HG03378 (cell line): ENCODE data around the gene ATP2B2.

Experiments used
- ATAC-seq: cut with Tn5 transposase; IDR thresholded peaks from one replicate; pipeline ENCODE4 v1.9.1; 2021; ENCODE audit warnings: mild to moderate bottlenecking, moderate library complexity; ENCODE audit not compliant: unreplicated experiment

The ATP2B2 gene

DNA sequence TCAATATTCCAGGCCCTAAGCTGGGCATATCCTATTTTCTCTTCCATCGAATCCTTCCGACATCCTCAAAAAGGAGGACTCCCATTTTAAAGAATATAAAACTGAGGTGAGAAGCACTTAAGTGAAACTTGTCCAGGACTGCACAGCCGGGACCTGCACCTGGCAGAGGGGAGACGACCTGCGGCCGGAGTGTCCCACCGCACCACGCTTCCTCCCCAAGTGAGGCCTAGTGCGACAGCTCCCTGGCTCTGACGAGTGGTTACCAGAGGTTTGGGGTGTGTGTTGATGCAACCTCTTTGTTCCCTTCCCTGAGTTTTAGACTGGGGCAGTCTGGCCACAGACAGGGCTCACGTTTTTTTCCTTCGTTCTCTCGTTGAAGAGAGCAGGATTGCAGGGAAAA is 24.9 kb upstream of the ATP2B2 start:
- no peak for ATAC-seq

GRCh38 chr3:10529809-10530208 is 24.4 kb upstream of the ATP2B2 start:
- no peak for ATAC-seq

GRCh38 chr3:10528046-10528445 is 22.7 kb upstream of the ATP2B2 start:
- no peak for ATAC-seq

- ATAC-seq: no peak
Observed at GRCh38 chr3:10527295-10528001, 22.1 kb upstream of the ATP2B2 start.

DNA sequence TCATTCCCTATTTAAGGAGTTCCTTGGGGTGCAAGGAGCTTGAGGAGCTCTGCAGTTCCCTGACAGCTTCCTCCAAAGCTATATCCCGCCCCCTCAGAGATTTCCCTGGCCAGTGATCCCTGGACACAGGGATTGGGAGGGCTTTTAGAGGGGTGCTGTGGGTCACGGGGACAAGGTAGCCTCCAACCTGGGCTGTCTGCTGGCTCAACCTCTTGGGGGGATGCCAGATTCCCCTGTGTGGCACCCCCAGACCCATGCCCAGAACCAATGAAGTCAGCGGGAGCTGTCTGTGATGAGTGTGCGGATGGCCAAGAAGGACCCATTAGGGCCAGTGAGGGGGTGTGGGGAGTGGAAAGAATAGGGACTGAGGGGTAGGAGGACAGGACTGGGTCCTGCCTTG is 21.0 kb upstream of the ATP2B2 start:
- no peak for ATAC-seq

- no peak for ATAC-seq
Observed at GRCh38 chr3:10524799-10525301, 19.5 kb upstream of the ATP2B2 start.

DNA sequence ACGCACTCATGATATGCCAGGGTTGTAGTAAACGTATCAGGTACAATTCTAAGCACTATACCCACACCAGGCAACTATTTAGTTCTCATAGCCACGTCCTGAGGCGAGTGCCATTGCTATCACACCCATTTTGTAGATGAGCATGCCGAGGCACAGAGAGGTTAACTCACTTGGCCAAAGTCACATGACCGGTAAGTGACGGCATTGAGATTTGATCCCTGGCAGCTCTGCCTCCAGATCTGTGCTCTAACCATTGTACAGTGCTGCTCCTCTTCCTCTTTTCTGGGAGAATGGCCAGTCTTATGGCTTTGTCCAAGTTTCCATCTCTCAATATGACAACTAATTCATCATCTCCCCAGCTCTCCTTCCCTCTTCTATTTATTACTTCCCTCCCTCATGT is 18.9 kb upstream of the ATP2B2 start:
- no peak for ATAC-seq

DNA sequence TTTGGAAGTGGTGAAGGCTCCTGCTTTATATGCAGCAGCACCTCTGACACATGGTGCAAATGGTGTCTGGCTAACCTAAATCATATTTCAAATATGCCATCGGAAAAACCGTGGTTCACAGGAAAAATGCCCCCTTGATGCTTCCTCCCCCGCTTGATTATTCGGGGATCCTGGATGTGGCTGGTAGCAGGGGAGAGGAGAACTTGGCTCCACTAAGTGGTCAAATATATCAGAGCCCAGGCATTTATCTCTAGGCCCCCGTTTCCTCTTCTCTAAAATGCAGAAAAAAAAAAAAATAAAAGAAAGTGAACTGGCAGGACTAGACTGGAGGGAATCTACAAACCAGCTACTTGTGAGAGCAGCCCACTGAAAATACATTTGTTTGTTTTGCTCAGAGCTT is 18.2 kb upstream of the ATP2B2 start:
- ATAC-seq: no peak

- ATAC-seq: no peak
Observed at GRCh38 chr3:10522646-10523303, 17.4 kb upstream of the ATP2B2 start.

GRCh38 chr3:10521772-10522441 is 16.5 kb upstream of the ATP2B2 start:
- no peak for ATAC-seq

DNA sequence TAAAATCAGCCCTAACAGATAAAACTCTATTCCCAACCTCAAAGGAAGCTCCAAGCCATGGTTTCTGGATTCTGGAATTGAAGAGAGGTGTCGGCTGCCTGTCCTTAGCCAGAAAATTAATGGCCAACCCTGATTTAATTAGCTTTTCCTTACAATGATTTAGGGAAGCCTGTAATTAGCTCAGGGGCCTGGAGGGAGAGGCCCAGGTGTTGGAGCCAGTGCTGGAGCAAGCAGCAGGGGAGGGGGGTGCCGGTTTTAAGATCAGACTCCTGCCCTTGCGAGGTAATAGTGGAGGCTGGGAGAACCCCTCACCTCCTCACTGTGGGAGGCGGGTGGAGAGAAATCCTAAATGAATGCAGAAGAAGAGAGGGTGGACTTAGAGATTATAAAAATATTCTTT is 14.7 kb upstream of the ATP2B2 start:
- ATAC-seq: no peak

DNA sequence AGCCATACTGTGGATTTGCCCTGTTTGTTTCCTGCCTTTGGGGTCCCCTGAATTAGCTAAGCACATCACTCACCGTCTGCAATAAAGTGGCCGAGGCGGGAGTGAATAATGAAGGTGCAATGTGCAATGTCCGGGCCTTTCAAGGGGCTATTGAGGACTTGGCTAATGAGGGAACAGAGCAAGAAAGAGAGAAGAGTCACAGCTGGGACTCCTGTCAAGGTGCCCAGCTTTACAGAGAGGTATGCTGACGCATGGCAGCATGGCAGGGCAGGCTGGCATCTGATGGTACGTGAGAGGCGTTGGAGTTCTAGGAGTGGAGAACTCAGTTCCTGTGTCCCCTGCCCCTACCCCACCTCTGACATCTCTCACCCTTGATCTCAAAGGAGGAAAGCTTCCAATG is 13.8 kb upstream of the ATP2B2 start:
- ATAC-seq: no peak

DNA sequence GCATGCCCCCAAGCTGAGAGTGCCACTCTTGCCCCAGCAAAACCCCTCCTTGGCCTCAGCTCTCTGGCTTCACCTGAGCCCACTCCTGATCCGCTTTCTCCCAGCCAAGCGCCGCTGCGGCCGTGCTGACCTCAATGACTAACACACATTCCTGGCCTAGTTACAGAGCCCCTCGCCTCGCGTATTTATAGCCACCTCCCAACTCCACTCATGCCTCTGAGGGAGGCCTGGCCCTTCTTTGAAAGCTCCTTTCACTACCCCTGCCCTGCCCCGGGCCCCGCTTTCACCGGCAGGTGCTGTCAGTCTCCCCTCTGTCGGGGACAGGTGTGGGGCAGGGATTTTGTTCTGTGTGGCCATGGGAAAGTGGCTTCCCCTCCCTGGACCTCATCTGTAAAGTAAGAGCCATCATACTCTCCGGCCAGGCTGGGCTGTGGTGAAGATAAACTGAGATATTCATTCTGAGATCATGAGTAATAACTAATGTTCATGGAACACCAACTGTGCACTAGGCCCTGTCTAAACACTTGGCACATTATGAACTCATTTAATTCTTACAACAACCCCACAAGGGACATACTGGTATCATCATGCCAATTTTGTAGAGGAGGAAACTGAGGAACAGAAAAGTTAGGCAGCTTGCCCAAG is 13.2 kb upstream of the ATP2B2 start:
- ATAC-seq: no peak

- ATAC-seq: no peak
Observed at GRCh38 chr3:10517627-10518026, 12.2 kb upstream of the ATP2B2 start.

GRCh38 chr3:10516544-10517452 is 11.4 kb upstream of the ATP2B2 start:
- no peak for ATAC-seq

DNA sequence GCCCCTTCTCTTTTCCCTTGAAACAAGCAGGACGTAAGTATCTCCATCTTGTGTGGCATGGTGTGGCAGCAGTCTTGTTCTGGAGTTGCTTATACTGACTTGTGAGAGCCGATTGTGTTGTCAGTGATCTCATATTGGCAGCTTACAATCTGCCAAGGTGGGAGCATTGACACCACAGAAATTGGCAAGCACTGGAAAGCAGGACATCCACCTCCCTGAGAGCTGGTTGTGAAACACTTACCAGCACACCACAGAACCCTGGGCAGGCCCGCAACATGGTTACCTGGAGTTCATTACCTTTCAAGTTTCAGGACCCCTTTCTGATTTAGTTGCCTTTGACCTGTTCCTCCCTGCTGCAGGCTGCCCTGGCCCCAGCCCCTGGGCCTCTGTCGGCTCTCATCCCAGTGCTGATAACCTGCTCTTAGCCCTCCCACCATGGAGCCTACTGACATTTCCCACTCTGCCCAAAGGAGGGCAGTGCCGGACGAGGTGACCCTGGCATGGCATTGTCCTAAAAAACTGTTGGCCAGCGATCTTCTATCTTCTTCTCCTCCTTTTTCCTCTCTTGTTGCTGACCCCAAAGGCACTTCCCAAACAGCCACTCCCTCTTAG is 10.6 kb upstream of the ATP2B2 start:
- no peak for ATAC-seq

DNA sequence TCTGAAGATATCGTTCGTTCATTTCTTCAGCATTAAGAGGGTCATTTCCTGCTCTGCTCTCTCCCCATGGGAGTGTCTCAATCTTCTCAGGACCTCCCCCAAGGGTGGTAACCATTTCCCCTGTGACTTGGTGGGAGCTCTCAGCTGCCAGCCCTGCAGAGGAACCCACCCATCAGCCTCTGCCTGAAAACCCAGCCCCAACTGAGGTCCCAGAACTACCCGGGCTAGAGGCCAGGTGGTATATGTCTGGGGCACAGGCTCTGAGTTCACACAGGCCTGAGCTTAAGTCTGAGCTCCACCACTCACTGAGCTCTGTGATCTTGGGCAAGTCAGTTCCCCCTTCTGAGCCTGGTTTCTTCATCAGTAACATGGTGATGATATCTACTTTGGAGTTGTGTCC is 10.0 kb upstream of the ATP2B2 start:
- ATAC-seq: no peak

DNA sequence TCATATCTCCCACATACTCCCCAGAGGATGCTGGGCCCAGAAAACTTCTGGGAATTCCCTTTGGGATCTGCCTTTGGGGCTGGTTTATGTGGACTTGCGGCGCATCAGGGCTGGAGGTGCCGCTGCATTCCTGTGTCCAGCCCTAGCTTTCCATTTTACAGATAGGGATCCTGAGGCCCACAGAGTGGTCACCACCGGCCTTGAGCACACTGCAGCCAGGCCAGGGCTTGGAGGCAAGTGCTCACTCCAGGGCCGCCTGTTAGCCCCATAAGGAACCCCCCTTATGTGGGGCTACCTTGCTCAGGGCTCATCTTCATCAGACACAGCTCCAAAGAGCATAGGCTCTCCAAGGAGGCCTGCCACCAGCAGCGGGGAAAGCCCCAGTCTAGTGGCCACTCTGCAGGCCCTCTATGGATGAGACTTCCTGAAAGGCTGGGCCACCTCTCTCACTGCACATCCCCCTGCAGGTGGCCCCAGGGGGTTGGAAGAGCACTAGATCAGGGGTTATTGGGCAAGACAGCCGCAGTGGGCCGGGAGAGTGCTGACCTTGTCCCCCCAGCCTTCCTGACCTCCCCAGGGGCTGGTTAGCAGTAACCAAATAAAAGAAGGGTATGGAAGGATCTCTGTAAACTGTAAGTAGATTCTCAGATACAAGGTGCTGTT is 9.2 kb upstream of the ATP2B2 start:
- no peak for ATAC-seq

- ATAC-seq: no peak
Observed at GRCh38 chr3:10513306-10513705, 7.9 kb upstream of the ATP2B2 start.

GRCh38 chr3:10512687-10513086 is 7.3 kb upstream of the ATP2B2 start:
- ATAC-seq: no peak
